Stimulated activated CD8-positive, alpha-beta memory T cell treated with anti-CD3 and anti-CD28 coated beads, Interleukin-7, amount 100 ng/mL, for 48 hours (primary cell): ENCODE measurements around the gene DNAJC5.
A peak's percentile ranks its signal among the peaks of the same experiment; 100 is the strongest.
"Not testable (repeated sequence)": the region's sequence is repeated elsewhere in the genome, so short reads cannot be mapped to it uniquely, and the experiment has no call there.

Experiments used
- DNase-seq, 2 donors: peaks; one replicate each; pipeline ENCODE4 v3.0.0-alpha.2; 2020; ENCODE audit warnings: low read depth in 1 of 2; ENCODE audit errors: extremely low read depth in 1 of 2

DNAJC5 gene

DNA sequence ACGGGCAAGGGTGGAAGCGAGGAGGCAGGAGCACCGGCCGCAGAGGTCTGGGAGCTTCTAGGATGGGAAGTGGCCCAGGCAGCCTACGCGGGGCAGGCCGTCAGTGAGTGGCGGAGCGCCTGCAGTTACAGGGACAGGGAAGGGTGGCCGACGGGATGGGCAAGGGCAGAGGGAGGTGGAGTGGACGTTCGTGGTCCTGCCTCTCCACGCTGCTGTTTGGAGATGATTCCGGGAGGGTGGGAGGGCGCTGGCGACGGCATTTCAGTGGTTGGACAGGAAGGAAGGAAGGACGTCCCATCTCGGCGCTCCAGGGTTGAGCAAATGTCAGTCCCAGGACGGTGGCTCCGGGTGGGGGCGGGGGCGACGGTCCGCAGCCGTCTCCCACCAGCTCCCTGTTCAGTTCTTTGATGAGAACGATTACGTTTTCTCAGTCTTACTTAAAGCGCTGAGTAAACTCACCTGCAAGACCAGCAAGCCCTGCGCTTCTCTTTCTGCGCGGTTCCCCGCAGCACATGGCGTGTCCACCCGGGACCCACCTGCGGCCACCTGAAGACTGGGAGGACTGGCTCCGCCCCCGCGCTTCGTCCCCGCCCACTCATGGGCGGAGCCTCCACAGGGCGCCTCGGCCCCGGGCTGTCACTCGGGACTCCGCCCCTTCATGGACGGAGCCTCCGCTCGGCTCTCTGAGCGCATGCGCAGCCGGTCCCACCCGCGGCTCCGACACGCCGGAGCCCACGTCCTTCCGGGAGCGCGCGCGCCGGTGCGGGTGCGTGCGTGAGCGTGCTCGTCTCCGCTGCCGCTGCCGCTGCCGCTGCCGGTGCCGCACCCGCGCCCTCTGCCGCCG, at the start of gene DNAJC5:
Gene DNAJC5 (plus strand): TSS at position 769 of the 844 bp plus-strand sequence. CDS start 33,220 bp downstream, outside the sequence.
- peak; percentile 90 to 92 for DNase-seq

DNA sequence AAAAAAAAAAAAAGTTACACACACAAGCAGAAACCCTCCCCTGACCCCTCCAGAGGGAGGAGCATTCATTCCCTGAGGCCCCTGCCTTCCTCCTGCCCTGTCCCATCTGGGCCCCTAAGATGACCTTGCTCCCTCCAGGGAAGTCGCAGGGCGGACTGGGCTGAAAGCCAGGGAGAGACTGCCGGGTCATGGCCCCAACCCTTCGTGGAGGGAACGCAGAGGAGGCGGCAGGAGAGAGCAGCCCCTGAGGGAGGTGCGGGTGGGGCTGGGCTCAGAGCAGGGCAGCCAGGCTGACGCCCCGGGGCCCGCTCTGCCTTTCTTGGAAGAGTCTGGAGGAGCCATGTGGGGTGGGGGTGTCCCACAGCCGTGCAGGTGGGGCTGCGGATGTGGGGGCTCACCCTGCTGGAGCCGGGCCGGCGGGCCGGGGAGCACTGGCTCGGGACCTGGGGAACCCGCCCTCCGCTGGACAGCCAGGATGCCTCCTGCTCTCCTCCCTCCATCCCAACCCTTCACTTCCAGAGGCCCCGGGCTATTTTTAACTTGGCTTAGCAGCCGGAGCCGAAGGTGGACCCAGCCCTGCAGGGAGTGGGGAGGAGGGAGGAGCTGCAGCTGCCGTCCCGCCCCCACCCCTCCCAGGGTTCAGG, 48.7 kb upstream of the DNAJC5 start:
- DNase-seq = no peak

DNA sequence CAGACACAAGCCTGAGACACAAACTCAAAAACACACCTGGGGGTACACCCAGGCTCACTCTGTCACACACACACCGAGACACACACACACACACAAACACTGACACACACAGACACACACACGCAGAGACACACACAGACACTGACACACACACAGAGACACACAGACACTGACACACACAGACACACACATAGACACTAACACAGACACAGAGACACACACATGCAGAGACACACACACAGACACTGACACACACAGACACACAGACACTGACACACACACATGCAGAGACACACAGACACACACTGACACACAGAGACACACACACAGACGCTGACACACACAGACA, 48.1 kb upstream of the DNAJC5 start:
- DNase-seq = no peak

- DNase-seq = no peak
Observed at GRCh38 chr20:63847237-63848002, 47.5 kb upstream of the DNAJC5 start.

GRCh38 chr20:63848003-63848911, 46.7 kb upstream of the DNAJC5 start:
- no peak for DNase-seq

GRCh38 chr20:63850689-63851547, 44.0 kb upstream of the DNAJC5 start:
- DNase-seq = peak; percentile 50 to 79

DNA sequence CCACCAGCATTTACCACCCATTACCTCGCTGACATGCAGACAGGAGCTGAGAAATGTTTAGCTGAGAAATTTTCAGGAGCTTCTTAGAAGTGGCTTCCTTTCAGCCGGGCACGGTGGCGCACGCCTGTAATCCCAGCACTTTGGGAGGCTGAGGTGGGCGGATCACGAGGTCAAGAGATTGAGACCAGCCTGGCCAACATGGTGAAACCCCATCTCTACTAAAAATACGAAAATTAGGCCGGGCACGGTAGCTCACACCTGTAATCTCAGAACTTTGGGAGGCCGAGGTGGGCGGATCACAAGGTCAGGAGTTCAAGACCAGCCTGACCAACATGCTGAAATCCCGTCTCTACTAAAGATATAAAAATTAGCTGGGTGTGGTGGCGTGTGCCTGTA, 43.4 kb upstream of the DNAJC5 start:
- DNase-seq = not testable (repeated sequence)

GRCh38 chr20:63853733-63854068, 41.2 kb upstream of the DNAJC5 start:
- not testable (repeated sequence) for DNase-seq

DNA sequence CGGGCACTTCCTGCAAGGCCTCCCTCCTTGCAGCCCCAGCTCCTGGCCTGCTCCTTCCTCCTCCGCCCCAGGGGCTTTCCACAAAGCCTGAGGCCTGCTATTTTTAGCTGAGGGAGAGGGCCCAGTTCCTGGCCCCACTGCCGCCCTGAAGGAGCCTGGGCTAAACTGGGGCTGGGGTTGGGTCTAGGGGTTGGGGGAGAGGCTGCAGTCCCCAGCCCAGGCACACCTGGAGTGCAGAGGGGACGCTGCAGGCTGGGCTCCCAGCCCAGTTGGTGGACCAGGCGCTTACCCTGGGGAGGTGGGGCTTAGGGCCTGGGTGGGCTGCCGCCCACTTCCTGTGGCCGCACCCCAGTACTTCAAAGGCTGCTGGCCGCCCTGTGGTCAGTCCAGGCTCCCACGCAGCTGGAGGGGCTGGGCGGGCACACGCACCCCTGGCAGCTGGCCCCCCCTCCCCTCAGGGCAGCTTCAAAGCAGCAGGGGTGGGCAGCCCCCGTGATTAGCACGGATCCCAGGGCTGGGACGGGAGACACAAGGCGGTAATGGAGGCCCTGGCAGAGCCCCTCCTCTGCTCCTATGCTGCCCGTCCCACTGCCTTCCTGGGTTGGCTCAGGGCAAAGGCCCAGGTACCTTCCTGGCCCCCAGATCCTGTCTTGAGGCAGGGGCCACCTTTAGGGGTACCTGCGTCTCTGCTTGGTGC, 40.7 kb upstream of the DNAJC5 start:
- DNase-seq = no peak

- DNase-seq = no peak
Observed at GRCh38 chr20:63854766-63855362, 40.1 kb upstream of the DNAJC5 start.

GRCh38 chr20:63855363-63856097, 39.4 kb upstream of the DNAJC5 start:
- DNase-seq = no peak

- no peak for DNase-seq
Observed at GRCh38 chr20:63856098-63856511, 38.8 kb upstream of the DNAJC5 start.

DNA sequence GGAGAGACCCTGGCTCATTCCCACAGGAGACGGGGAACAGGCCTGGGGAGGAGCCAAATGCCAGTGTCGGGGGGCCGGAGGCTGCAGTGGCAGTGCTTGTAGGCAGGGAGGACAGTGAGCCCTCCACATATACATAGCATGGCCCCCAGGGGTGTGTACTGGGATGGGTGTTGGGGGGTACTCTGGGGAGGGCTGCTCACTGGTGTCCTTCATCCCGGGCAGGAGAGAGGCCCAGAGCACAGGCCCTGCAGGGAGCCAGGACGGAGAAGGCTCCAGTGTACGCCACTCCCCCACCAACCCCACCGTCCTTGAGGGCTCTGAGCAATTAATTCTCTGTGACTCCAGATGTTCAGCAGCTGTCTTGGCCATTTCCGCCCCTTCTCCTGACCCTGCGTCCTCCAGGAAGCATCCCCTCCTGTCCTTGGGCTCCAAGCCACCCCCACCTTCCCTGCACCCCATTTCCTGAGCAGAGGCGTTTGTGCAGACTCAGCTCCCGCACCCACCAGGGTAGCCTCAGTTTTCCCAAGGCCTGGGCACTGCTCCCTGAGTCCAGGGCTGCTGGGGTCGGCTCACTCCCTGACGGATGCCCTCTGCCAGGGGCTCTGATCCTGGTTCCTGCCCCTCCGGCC, 37.0 kb upstream of the DNAJC5 start:
- no peak for DNase-seq

DNA sequence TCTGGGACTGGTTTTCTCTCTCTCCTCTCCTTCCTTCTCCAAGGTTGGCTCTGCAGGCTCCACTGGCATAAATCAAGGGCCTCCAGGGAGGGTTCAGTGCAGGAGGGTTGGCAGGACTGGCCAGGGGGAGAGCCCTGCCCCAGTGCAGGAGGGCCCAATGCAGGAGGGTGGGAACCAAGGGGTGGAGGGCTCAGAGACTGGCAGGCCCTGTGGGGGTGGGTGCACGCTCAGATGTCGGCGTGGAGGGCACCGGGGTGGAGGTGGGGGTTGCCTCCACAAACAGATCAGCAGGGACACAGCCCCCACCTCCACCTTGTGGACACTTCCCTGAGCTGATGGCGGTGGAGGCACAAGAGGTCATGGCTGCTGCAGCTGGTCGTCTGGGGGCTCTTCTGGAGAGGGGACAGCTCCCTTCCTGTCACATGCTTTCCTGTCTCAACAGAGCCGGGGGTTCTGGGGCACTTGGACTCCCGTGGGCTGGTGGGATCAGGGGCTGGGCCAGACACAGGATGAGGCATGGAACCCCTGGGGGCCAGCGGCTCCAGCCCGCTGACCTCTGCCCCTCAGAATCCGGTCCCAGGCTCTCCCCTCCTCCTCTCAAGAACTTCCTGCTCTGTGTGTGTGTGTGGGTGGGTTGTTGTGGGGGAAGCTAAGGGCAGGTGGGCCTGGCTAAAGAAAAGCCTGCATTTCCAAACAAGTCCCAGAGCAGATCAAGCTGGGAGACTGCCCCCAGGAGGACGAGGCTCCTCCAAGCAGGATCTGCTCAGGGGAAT, 36.3 kb upstream of the DNAJC5 start:
- DNase-seq = no peak

DNA sequence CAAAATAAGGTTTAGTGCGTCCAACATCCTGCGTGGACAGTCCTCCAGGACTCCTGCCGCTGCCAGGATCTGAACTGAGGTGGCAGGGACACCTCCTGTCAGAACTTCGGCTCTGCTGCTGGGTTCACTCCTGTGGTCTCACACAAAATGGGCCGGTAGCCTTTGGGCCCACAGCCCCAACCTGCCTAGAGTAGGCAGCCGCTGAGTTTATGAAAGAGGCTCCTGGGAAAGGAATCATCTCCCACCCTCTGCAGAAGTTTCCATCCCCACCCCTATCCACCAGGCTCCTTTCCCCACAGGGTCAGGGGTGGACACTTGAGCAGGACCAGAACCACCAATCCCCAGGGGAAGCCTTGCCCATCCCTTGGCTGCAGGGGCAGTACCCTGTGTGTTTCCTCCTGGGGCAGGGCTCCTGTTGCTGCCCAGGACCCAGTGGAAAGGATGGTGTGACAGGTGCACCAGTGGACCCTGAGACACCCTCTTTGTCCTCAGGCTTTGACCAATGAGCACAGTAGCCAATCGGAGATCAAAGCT, 35.7 kb upstream of the DNAJC5 start:
- DNase-seq = no peak

GRCh38 chr20:63860325-63861051, 34.4 kb upstream of the DNAJC5 start:
- no peak for DNase-seq
